H9 (cell line): ENCODE data around the gene HP. TPM values are rescaled to one million over a fixed set of nuclear protein-coding genes. Genes with fewer than 3 reads are reported as not detected.

ENCODE experiments used
- DNase-seq: peaks from one replicate; pipeline ENCODE4 v3.0.0-alpha.2; 2017
- H2AFZ ChIP-seq: one replicate; pipeline ENCODE4 v1.6.1; 2013; ENCODE audit warnings: mild to moderate bottlenecking, low read length, control low read depth, moderate library complexity
- H2AK5ac ChIP-seq: 2 replicates; pipeline ENCODE4 v1.6.1; 2013; ENCODE audit warnings: low read length, control low read depth, mixed read lengths; ENCODE audit not compliant: insufficient read length
- H2BK120ac ChIP-seq: one replicate; pipeline ENCODE4 v1.6.1; 2013; ENCODE audit warnings: low read depth, mild to moderate bottlenecking, low read length, control low read depth, inconsistent platforms; ENCODE audit not compliant: poor library complexity, severe bottlenecking
- H2BK12ac ChIP-seq: 2 replicates; pipeline ENCODE4 v1.6.1; 2013; ENCODE audit warnings: low read length, control low read depth, mixed read lengths, low read depth; ENCODE audit not compliant: insufficient read length
- H2BK15ac ChIP-seq: 2 replicates; pipeline ENCODE4 v1.6.1; 2013; ENCODE audit warnings: low read depth, low read length, control low read depth
- H2BK20ac ChIP-seq: one replicate; pipeline ENCODE4 v1.6.1; 2013; ENCODE audit warnings: low read depth, mild to moderate bottlenecking, low read length, control low read depth, inconsistent platforms; ENCODE audit not compliant: poor library complexity, severe bottlenecking
- H2BK5ac ChIP-seq: 2 replicates; pipeline ENCODE4 v1.6.1; 2013; ENCODE audit warnings: low read length, control low read depth, mixed read lengths; ENCODE audit not compliant: insufficient read length
- H3K14ac ChIP-seq: 2 replicates; pipeline ENCODE4 v1.6.1; 2013; ENCODE audit warnings: low read length, control low read depth; ENCODE audit not compliant: insufficient read depth
- H3K18ac ChIP-seq: 2 replicates; pipeline ENCODE4 v1.6.1; 2013; ENCODE audit warnings: low read depth, mild to moderate bottlenecking, mixed read lengths, low read length, control low read depth; ENCODE audit not compliant: insufficient read length
- H3K23ac ChIP-seq: 2 replicates; pipeline ENCODE4 v1.6.1; 2013; ENCODE audit warnings: low read length, control low read depth, mixed read lengths, low read depth; ENCODE audit not compliant: insufficient read length
- H3K23me2 ChIP-seq: 2 replicates; pipeline ENCODE4 v1.6.1; 2013; ENCODE audit warnings: low read depth, mild to moderate bottlenecking, mixed read lengths, low read length, control low read depth; ENCODE audit not compliant: insufficient read length, poor library complexity, severe bottlenecking
- H3K27ac ChIP-seq: 2 replicates; pipeline ENCODE4 v1.5.1; 2013; ENCODE audit warnings: low read length, control low read depth, mixed read lengths, low read depth; ENCODE audit not compliant: insufficient read length
- H3K27me3 ChIP-seq: 2 replicates; pipeline ENCODE4 v1.6.1; 2013; ENCODE audit warnings: low read length, control low read depth, inconsistent platforms; ENCODE audit not compliant: insufficient read depth
- H3K4ac ChIP-seq: 2 replicates; pipeline ENCODE4 v1.6.1; 2013; ENCODE audit warnings: low read depth, mild to moderate bottlenecking, control low read depth, inconsistent platforms, low read length, moderate library complexity
- H3K4me1 ChIP-seq: 2 replicates; pipeline ENCODE4 v1.6.1; 2013; ENCODE audit warnings: low read length, control low read depth, inconsistent platforms; ENCODE audit not compliant: insufficient read depth
- H3K4me2 ChIP-seq: 2 replicates; pipeline ENCODE4 v1.6.1; 2013; ENCODE audit warnings: low read length, control low read depth, mixed read lengths; ENCODE audit not compliant: insufficient read length, insufficient read depth
- H3K56ac ChIP-seq: 2 replicates; pipeline ENCODE4 v1.6.1; 2013; ENCODE audit warnings: low read depth, mild to moderate bottlenecking, mixed read lengths, low read length, control low read depth; ENCODE audit not compliant: insufficient read length
- H3K79me1 ChIP-seq: 2 replicates; pipeline ENCODE4 v1.6.1; 2013; ENCODE audit warnings: low read depth, mild to moderate bottlenecking, moderate library complexity, low read length, control low read depth, inconsistent platforms; ENCODE audit not compliant: insufficient read depth, poor library complexity, severe bottlenecking
- H3K79me2 ChIP-seq: 2 replicates; pipeline ENCODE4 v1.6.1; 2013; ENCODE audit warnings: low read length, control low read depth, inconsistent platforms; ENCODE audit not compliant: insufficient read depth
- H3K9ac ChIP-seq: 2 replicates; pipeline ENCODE4 v1.6.1; 2013; ENCODE audit warnings: low read length, control low read depth, mixed read lengths; ENCODE audit not compliant: insufficient read length; ENCODE audit errors: extremely low read depth
- H3K9me3 ChIP-seq: one replicate; pipeline ENCODE4 v1.6.1; 2013; ENCODE audit warnings: low read depth, low read length, inconsistent platforms; ENCODE audit not compliant: control insufficient read depth
- H3T11ph ChIP-seq: one replicate; pipeline ENCODE4 v1.6.1; 2013; ENCODE audit warnings: mild to moderate bottlenecking, low read length, control low read depth, inconsistent platforms
- H4K20me1 ChIP-seq: one replicate; pipeline ENCODE4 v1.6.1; 2013; ENCODE audit not compliant: control insufficient read depth, insufficient read length, insufficient read depth
- H4K5ac ChIP-seq: 2 replicates; pipeline ENCODE4 v1.6.1; 2013; ENCODE audit warnings: low read depth, mild to moderate bottlenecking, mixed read lengths, low read length, control low read depth; ENCODE audit not compliant: insufficient read length
- H4K8ac ChIP-seq: replicated peaks from 2 replicates; pipeline ENCODE4 v1.6.1; 2013; ENCODE audit warnings: low read length, control low read depth, mixed read lengths, low read depth; ENCODE audit not compliant: insufficient read length
- H4K91ac ChIP-seq: 2 replicates; pipeline ENCODE4 v1.6.1; 2013; ENCODE audit warnings: low read depth, mild to moderate bottlenecking, moderate library complexity, mixed read lengths, low read length, control low read depth; ENCODE audit not compliant: insufficient read length
- H3K27ac Mint-ChIP-seq, 3 experiments: 2 replicates in 2 of 3; 3 replicates in 1 of 3; pipeline ENCODE4 v1.8.0; 2020 to 2021; ENCODE audit warnings: mixed read lengths in 3 of 3, mild to moderate bottlenecking in 1 of 3, moderate library complexity in 1 of 3
- H3K27me3 Mint-ChIP-seq: 2 replicates; pipeline ENCODE4 v1.8.0; 2021; ENCODE audit warnings: low read depth, mild to moderate bottlenecking, moderate library complexity, mixed read lengths
- H3K36me3 Mint-ChIP-seq, 3 experiments: 2 replicates in 2 of 3; 3 replicates in 1 of 3; pipeline ENCODE4 v1.8.0; 2020 to 2021; ENCODE audit warnings: low read depth in 3 of 3, mixed read lengths in 3 of 3; ENCODE audit not compliant: insufficient read depth in 1 of 3
- H3K4me1 Mint-ChIP-seq, 2 experiments: 2 replicates each; pipeline ENCODE4 v1.8.0; 2020; ENCODE audit warnings: mixed read lengths in 2 of 2
- H3K4me3 Mint-ChIP-seq, 2 experiments: 2 replicates in 1 of 2; 3 replicates in 1 of 2; pipeline ENCODE4 v1.8.0; 2020 to 2021; ENCODE audit warnings: mild to moderate bottlenecking in 2 of 2, mixed read lengths in 2 of 2, moderate library complexity in 1 of 2
- H3K9me3 Mint-ChIP-seq, 2 experiments: 2 replicates in 1 of 2; 3 replicates in 1 of 2; pipeline ENCODE4 v1.8.0; 2020; ENCODE audit warnings: mild to moderate bottlenecking in 2 of 2, mixed read lengths in 2 of 2, moderate library complexity in 1 of 2
- WGBS: extraction: QIAGEN DNeasy Blood & Tissue Kit; methylation state at CpG from one replicate; pipeline ENCODE4 v1.1.7; 2013; ENCODE audit warnings: missing lambda C conversion rate, low lambda C conversion rate, mixed read lengths; ENCODE audit not compliant: insufficient read length; ENCODE audit errors: extremely low coverage; 5-methylcytosine and 5-hydroxymethylcytosine counted together
- total RNA-seq: library from RNA; stranded (reverse); gene quantifications from 2 replicates; pipeline ENCODE4 v1.2.1, GENCODE V29; 2021
- TF ChIP-seq, protein P1 (sequence below): fragments of 200-600 bp; sonication (generic); conservative IDR thresholded peaks from 3 replicates; pipeline ENCODE4 v1.8.0; 2021; ENCODE audit warnings: antibody characterized with exemption, mild to moderate bottlenecking

The HP gene
- total RNA-seq, 1 experiment from 2014 or later: not detected

DNA sequence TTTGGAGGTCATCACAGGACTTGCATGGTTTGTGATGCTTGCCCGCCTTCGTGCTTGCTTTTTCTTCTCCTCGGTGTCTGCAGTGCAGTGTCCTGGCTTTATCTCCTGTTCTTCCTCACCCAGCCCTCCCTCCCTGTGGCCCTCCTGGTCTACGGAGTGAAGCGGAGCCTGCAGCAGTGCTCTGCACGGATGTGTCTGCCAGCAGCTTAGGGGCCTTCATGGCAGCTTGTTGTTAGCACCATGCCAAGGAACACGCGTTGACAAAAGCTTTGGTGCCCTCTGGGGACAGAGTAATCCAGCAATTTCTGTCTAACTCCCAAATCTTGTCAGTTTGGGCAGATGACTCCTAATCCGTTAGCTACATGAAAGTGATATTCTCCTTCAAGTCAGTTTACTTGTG is 35.8 kb upstream of the HP start:
- H4K8ac ChIP-seq: no peak overlapping the region
- no peaks in the 10 kb centered on the region; a peak in 1 of 5 replicates for H3K9me3 Mint-ChIP-seq
- H3K23ac ChIP-seq: no peak overlapping the region
- H3K4me1 ChIP-seq: no peaks in the 10 kb centered on the region
- H2BK15ac ChIP-seq: no peak overlapping the region; the same call in 1 of the 2 replicates
- no peak overlapping the region for H3K9ac ChIP-seq
- no peak overlapping the region for H3K56ac ChIP-seq
- no peaks in the 10 kb centered on the region for H3K27me3 ChIP-seq
- no peaks in the 10 kb centered on the region for H4K20me1 ChIP-seq
- no peaks in the 10 kb centered on the region for H3K27me3 Mint-ChIP-seq
- TF ChIP-seq, protein P1, sequence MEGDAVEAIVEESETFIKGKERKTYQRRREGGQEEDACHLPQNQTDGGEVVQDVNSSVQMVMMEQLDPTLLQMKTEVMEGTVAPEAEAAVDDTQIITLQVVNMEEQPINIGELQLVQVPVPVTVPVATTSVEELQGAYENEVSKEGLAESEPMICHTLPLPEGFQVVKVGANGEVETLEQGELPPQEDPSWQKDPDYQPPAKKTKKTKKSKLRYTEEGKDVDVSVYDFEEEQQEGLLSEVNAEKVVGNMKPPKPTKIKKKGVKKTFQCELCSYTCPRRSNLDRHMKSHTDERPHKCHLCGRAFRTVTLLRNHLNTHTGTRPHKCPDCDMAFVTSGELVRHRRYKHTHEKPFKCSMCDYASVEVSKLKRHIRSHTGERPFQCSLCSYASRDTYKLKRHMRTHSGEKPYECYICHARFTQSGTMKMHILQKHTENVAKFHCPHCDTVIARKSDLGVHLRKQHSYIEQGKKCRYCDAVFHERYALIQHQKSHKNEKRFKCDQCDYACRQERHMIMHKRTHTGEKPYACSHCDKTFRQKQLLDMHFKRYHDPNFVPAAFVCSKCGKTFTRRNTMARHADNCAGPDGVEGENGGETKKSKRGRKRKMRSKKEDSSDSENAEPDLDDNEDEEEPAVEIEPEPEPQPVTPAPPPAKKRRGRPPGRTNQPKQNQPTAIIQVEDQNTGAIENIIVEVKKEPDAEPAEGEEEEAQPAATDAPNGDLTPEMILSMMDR: no peak
- H2AK5ac ChIP-seq: no peak overlapping the region
- no peak overlapping the region for H4K91ac ChIP-seq
- no peak overlapping the region for H3K27ac ChIP-seq
- no peak overlapping the region for H3K4me2 ChIP-seq
- peaks cover 15 to 63% (median 55%) of the 10 kb centered on the region in 3 experiments; a peak in 6 of 7 replicates for H3K36me3 Mint-ChIP-seq
- H4K5ac ChIP-seq: no peak overlapping the region
- no peak overlapping the region; a peak in 1 of 7 replicates for H3K27ac Mint-ChIP-seq
- no peak overlapping the region for H3K14ac ChIP-seq
- no peak overlapping the region for H3K4ac ChIP-seq
- H3K79me2 ChIP-seq: no peaks in the 10 kb centered on the region
- H2BK20ac ChIP-seq: no peak overlapping the region
- H2AFZ ChIP-seq: no peak overlapping the region
- H2BK12ac ChIP-seq: no peak overlapping the region
- peaks cover under 1 to 3% of the 10 kb centered on the region in 2 experiments; a peak in 2 of 4 replicates for H3K4me1 Mint-ChIP-seq
- no peak overlapping the region for H3K18ac ChIP-seq
- H3K9me3 ChIP-seq: no peaks in the 10 kb centered on the region
- no peaks in the 10 kb centered on the region for H3K23me2 ChIP-seq
- DNase-seq: no peak
- no peaks in the 10 kb centered on the region for H3K79me1 ChIP-seq
- no peak overlapping the region for H2BK5ac ChIP-seq
- no peak overlapping the region for H3K4me3 Mint-ChIP-seq
- no peak overlapping the region for H3T11ph ChIP-seq
- WGBS: no CpG with 5 or more reads among the region's 9 CpGs
- no peak overlapping the region for H2BK120ac ChIP-seq
